ENCODE data around the gene HSPB8.
A peak's percentile ranks its signal among the peaks of the same experiment; 100 is the strongest.

HSPB8 gene

DNA sequence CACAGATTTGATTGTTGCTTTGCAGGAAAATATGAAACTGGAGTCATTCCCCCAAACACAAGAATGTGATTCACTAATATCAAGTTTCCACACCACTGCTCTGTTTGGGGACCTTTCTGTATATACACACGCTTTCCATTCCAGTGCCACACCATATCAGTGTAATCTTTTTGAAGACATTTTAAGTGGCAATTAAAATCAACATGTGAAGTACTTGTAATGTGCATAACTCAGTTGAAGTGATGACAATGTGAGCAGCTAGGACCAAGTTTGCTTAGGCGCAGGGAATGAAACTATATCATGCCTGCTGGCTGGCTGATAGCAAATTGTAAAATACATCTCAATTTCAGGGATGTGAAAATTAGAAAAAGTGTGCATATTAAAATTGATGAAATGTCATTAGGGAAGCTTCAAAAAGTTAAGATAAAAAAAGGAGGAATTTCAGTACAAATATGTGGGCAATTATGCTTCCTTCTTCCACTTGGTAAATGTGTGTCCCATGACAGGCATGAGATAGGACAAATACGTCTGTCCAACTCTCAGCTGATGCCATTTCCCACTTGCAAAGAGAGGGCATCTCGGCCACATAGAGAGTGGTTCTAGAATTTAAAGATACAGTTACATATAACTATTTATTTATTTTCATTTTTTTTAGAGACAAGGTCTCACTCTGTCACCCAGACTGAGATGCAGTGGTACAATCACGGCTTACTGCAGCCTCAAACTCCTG is 43.7 kb downstream of the HSPB8 start:
- no peak overlapping the region for H3K4me3 ChIP-seq (ENCODE audit: low read length)
- DNase-seq (ENCODE audit: low read depth) = peak; percentile 33
- no peak for TF ChIP-seq CTCF (conservative IDR thresholded peaks at IDR 0.05; ENCODE audit: low read depth, low read length)

GRCh38 chr12:119225454-119225853 is 46.7 kb downstream of the HSPB8 start:
- TF ChIP-seq CTCF (conservative IDR thresholded peaks at IDR 0.05; ENCODE audit: low read depth, low read length) = no peak
- no peak for DNase-seq (ENCODE audit: low read depth)
- no peak overlapping the region for H3K4me3 ChIP-seq (ENCODE audit: low read length)

- no peak for TF ChIP-seq CTCF (conservative IDR thresholded peaks at IDR 0.05; ENCODE audit: low read depth, low read length)
- no peak for DNase-seq (ENCODE audit: low read depth)
- no peak overlapping the region for H3K4me3 ChIP-seq (ENCODE audit: low read length)
Observed at GRCh38 chr12:119227292-119227691, 48.6 kb downstream of the HSPB8 start.

GRCh38 chr12:119229205-119229604 is 50.5 kb downstream of the HSPB8 start:
- TF ChIP-seq CTCF (conservative IDR thresholded peaks at IDR 0.05; ENCODE audit: low read depth, low read length) = no peak
- no peak overlapping the region for H3K4me3 ChIP-seq (ENCODE audit: low read length)
- DNase-seq (ENCODE audit: low read depth) = no peak

DNA sequence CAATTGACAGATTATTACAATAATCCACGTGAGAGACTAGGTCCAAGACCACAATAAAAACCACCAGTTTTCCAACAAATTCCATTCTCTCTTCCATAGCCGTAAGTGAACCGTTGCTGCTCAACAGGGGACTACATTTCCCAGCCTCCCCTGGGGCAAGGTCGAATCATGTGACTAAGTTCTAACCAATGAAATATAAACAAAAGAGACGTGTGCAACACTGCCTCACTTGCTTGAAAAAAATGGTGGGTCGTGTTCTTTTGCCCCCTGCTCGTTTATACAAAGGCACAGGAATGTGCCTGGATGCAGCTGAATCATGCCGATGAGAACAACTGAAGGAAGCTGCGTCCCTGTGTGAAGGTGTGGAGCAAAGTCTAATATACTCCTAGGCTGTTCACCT is 51.1 kb downstream of the HSPB8 start:
- no peak for DNase-seq (ENCODE audit: low read depth)
- no peak for TF ChIP-seq CTCF (conservative IDR thresholded peaks at IDR 0.05; ENCODE audit: low read depth, low read length)
- peak overlapping the region; percentile 38 for H3K4me3 ChIP-seq (ENCODE audit: low read length)

- no peak overlapping the region for H3K4me3 ChIP-seq (ENCODE audit: low read length)
- DNase-seq (ENCODE audit: low read depth) = no peak
- no peak for TF ChIP-seq CTCF (conservative IDR thresholded peaks at IDR 0.05; ENCODE audit: low read depth, low read length)
Observed at GRCh38 chr12:119230807-119231206, 52.1 kb downstream of the HSPB8 start.

DNA sequence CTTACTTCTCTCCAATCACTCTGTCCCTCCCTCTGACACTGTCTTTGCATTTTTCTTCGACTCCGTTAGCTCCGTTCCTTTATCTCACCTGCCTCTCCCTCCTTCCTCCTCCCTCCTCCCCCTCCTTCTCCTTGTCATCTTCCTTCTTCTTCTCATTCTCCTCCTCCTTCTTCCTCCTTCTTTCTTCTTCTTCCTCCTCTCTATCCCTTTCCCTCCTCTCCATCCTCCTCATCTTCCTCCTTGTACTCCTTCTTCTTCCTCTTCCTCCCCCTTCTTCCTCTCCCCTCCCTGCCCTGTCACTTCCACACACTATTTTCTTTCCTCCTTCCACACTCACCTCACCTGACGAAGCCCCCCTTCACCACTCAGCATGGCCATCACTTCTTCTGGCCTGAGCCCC is 53.0 kb downstream of the HSPB8 start:
- no peak overlapping the region for H3K4me3 ChIP-seq (ENCODE audit: low read length)
- no peak for TF ChIP-seq CTCF (conservative IDR thresholded peaks at IDR 0.05; ENCODE audit: low read depth, low read length)
- no peak for DNase-seq (ENCODE audit: low read depth)

All from retinal pigment epithelial cell (primary cell).